ENCODE measurements around the gene UGGT2.
"Not testable (repeated sequence)": the region's sequence is repeated elsewhere in the genome, so short reads cannot be mapped to it uniquely, and the experiment has no call there.

The UGGT2 gene

GRCh38 chr13:95805921-95806320, 247.3 kb downstream of the UGGT2 start:
- DNase-seq (ENCODE audit: low read depth in 2 of 2, low spot score in 1 of 2), result no peak

GRCh38 chr13:95801825-95802224, 251.4 kb downstream of the UGGT2 start:
- no peak for DNase-seq (ENCODE audit: low read depth in 2 of 2, low spot score in 1 of 2)

- no peak for DNase-seq (ENCODE audit: low read depth in 2 of 2, low spot score in 1 of 2)
These were observed 252.8 kb downstream of the UGGT2 start for GRCh38 chr13:95800436-95800835.

GRCh38 chr13:95797016-95797415, 256.2 kb downstream of the UGGT2 start:
- no peak for DNase-seq (ENCODE audit: low read depth in 2 of 2, low spot score in 1 of 2)

- DNase-seq (ENCODE audit: low read depth in 2 of 2, low spot score in 1 of 2), result no peak
These were observed 259.4 kb downstream of the UGGT2 start for GRCh38 chr13:95793781-95794180.

DNA sequence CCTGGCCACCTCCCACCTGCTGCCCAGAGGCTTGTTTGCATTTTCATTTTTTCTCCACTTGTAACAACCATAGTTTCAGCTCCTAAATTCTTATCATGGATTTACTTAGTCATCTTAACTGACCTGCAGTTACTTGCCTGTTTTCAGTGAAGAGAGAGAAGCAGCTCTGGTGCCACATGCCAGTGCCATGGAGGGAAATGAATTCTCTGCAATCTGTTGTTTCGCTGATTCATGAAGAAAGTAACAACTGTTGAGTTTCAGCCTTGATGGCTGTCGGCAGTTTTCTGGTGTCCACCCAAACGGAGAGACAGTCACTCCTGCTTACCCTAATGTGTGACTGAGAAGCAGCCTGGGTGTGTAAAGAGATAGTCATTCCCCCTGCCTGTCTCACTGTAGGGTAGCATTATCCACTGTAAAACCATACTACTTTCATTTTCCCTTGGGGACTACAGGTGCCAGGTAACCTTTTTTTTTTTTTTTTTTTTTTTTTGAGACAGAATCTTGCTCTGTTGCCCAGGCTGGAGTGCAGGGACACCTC, 260.1 kb downstream of the UGGT2 start:
- no peak for DNase-seq (ENCODE audit: low read depth in 2 of 2, low spot score in 1 of 2)

GRCh38 chr13:95791084-95791722, 262.0 kb downstream of the UGGT2 start:
- no peak for DNase-seq (ENCODE audit: low read depth in 2 of 2, low spot score in 1 of 2)

DNA sequence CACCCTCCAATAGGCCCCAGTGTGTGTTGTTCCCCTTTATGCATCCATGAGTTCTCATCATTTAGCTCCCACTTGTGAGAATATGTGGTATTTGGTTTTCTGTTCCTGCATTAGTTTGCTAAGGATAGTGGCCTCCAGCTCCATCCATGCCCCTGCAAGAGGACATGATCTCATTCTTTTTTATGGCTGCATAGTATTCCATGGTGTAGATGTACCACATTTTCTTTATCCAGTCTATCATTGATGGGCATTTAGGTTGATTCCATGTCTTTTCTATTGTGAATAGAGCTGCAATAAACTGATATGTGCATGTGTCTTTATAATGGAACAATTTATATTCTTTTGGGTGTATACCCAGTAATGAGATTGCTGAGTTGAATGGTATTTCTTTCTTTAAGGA, 263.9 kb downstream of the UGGT2 start:
- not testable (repeated sequence) for DNase-seq (ENCODE audit: low read depth in 2 of 2, low spot score in 1 of 2)

DNA sequence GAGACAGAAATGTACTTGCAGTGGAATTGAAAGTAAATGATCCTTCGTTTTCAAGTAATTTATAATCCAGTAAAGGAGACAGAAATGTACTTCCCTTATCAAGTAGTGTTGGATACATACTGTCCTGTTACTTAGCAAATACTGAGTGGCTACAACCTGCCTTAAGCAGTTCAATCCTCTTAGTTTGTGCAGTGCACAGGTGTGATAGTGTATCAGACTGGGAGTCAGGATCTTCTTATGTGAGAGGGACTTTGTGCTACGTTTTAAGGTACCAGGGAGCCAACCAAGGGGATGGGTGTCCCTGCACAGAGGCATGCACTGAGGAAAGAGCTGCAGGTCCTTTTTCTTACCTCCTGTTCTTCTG, 265.1 kb downstream of the UGGT2 start:
- no peak for DNase-seq (ENCODE audit: low read depth in 2 of 2, low spot score in 1 of 2)

DNA sequence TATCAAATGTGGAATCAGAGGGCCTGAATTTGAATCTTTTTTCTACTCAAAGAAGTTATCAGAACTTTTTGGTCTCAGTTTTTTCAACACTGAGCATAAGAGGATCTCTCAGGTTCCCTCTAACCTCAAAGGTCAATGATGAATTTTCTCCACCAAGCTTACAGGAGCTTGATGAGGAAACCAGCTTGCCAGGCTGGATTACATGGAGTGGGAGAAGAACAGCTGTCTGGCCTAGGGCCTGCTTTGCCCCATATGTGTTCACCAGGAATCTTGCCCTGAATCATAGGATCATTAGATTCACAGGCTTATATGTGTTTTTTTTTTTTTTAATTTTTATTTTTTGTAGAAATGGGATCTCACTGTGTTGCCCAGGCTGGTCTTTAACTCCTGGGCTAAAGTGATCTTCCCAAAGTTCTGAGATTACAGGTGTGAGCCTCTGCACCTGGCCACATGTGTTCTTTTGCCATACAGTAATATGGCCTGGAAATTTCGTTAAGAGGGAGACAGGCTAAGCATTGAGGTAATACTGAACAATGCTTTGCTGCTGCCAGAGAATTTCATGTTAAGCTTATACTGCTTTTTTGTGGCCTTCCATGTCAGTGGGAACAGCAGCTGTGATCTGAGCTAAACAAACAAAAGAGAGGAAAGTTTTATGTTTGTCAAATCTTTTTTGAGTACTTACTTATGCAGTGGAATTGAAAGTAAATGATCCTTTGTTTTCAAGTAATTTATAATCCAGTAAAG, 265.7 kb downstream of the UGGT2 start:
- DNase-seq (ENCODE audit: low read depth in 2 of 2, low spot score in 1 of 2), result no peak

DNA sequence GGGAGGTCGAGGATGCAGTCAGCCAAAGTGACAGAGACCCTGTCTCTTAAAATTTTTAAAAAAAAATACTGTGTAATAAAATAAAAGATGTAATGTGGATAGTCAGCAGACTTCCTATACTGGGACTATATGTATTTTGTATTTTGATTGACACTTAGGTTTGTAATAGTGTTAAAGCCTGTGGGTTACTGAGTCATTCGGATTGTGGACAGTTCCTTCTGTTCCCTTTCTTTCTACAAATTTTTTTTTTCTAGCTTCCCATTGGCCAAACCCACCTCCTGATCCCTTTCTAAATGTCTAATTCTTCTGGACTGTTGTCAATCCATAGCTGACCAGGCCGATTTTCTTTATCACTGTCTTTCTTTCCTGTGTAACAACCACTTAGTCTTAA, 268.3 kb downstream of the UGGT2 start:
- no peak for DNase-seq (ENCODE audit: low read depth in 2 of 2, low spot score in 1 of 2)

- no peak for DNase-seq (ENCODE audit: low read depth in 2 of 2, low spot score in 1 of 2)
These were observed 268.9 kb downstream of the UGGT2 start for GRCh38 chr13:95784161-95784899.

DNA sequence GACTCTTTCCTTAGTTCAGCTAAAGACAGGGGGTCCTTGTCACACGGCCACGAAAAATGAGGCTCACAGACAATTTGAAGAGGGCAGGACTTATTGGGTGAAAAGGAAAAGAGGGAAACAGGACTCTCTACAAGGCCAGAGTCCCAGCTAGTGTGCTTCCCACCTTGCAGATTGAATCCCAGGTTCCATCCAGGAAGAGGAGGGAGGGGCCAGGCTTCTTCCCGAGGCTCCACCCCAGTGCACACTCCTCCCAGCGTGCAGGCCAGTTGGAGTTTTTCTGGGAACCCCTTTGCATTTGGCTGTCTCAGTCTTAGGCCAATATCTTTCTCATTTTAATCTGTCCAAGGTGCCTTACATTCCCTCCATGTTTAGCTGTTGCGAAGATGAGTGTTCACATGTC, 269.5 kb downstream of the UGGT2 start:
- no peak for DNase-seq (ENCODE audit: low read depth in 2 of 2, low spot score in 1 of 2)

DNA sequence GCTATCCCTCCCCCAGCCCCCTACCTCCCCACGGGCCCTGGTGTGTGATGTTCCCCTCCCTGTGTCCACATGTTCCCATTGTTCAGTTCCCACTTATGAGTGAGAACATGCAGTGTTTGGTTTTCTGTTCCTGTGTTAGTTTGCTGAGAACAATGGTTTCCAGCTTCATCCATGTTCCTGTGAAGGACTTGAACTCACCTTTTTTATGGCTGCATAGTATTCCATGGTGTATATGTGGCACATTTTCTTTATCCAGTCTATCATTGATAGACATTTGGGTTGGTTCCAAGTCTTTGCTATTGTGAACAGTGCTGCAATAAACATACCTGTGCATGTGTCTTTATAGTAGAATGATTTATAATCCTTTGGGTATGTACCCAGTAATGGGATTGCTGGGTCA, 271.3 kb downstream of the UGGT2 start:
- not testable (repeated sequence) for DNase-seq (ENCODE audit: low read depth in 2 of 2, low spot score in 1 of 2)

GRCh38 chr13:95781016-95781415, 272.2 kb downstream of the UGGT2 start:
- no peak for DNase-seq (ENCODE audit: low read depth in 2 of 2, low spot score in 1 of 2)

DNA sequence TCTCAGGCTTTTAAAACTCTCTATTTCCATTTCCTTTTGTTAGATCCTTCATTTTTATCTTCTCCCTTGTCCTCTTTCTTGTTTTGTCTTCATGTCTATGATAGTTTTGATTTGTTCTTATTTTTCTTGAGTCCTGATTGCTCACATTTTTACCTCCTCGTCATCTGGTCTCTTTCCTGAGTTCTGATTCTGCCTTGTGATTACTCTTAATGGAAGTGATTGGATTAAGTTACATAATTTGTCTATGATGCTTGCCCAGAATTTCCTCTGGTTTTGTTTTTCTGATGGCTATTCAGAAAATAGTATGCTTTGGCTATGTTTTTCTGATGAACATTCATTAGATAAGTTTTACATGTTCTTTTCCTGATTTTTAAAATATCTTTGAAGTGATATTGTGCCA, 273.7 kb downstream of the UGGT2 start:
- no peak for DNase-seq (ENCODE audit: low read depth in 2 of 2, low spot score in 1 of 2)

- no peak for DNase-seq (ENCODE audit: low read depth in 2 of 2, low spot score in 1 of 2)
These were observed 281.3 kb downstream of the UGGT2 start for GRCh38 chr13:95771905-95772304.

GRCh38 chr13:95763601-95764000, 289.6 kb downstream of the UGGT2 start:
- DNase-seq (ENCODE audit: low read depth in 2 of 2, low spot score in 1 of 2), result no peak

DNA sequence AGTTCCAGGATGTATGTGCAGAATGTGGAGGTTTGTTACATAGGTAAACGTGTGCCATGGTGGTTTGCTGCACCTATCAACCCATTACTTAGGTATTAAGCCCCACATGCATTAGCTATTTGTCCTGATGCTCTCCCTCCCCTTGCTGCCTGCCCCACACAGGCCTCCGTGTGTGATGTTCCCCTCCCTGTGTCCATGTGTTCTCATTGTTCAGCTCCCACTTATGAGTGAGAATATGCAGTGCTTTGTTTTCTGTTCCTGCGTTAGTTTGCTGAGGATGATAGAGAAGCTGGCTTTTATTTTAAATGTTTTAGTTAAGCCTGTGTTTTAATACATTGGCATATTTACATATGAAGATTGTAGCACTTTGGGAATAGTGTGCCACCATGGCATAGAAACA, 290.6 kb downstream of the UGGT2 start:
- not testable (repeated sequence) for DNase-seq (ENCODE audit: low read depth in 2 of 2, low spot score in 1 of 2)

GRCh38 chr13:95756072-95756471, 297.1 kb downstream of the UGGT2 start:
- no peak for DNase-seq (ENCODE audit: low read depth in 2 of 2, low spot score in 1 of 2)

- no peak for DNase-seq (ENCODE audit: low read depth in 2 of 2, low spot score in 1 of 2)
These were observed 299.1 kb downstream of the UGGT2 start for GRCh38 chr13:95754069-95754468.

GRCh38 chr13:95752677-95753076, 300.5 kb downstream of the UGGT2 start:
- DNase-seq (ENCODE audit: low read depth in 2 of 2, low spot score in 1 of 2), result no peak

All from stimulated activated CD8-positive, alpha-beta memory T cell treated with anti-CD3 and anti-CD28 coated beads, Interleukin-4, amount 100 ng/mL, for 1 hour (primary cell).